ENCODE measurements around the gene DALRD3. TPM values are rescaled to one million over a fixed set of nuclear protein-coding genes. Genes with fewer than 3 reads are reported as not detected.

Gene DALRD3
- total RNA-seq, 1 experiment from 2014 or later = 13.2 TPM

DNA sequence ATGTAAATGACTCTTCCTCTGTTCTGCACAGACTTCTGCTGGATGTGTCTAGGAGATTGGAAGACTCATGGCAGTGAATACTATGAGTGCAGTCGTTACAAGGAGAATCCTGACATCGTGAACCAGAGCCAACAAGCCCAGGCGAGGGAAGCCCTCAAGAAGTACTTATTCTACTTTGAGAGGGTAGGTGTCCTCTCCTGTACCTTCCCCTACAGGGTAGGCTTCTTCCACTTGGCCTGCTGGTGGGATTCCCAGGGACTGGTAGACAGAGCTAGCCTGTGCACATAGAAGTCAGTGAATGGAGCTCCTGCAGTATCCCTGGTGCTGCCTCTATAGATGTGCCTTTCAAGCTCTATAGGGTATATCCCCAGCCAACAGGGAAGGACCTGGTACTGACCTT, 38.9 kb downstream of the DALRD3 start:
- peaks cover 5% of the 10 kb centered on the region for H3K36me3 ChIP-seq (ENCODE audit: insufficient read depth, low read length, poor library complexity, severe bottlenecking)
- no peaks in the 10 kb centered on the region for H3K9me3 ChIP-seq (ENCODE audit: low read depth, low read length, poor library complexity, severe bottlenecking)
- TF ChIP-seq EZH2 (IDR thresholded peaks at IDR 0.05; ENCODE audit: borderline replicate concordance, low read depth, low read length, poor library complexity, severe bottlenecking) = no peak
- TF ChIP-seq, protein P1, sequence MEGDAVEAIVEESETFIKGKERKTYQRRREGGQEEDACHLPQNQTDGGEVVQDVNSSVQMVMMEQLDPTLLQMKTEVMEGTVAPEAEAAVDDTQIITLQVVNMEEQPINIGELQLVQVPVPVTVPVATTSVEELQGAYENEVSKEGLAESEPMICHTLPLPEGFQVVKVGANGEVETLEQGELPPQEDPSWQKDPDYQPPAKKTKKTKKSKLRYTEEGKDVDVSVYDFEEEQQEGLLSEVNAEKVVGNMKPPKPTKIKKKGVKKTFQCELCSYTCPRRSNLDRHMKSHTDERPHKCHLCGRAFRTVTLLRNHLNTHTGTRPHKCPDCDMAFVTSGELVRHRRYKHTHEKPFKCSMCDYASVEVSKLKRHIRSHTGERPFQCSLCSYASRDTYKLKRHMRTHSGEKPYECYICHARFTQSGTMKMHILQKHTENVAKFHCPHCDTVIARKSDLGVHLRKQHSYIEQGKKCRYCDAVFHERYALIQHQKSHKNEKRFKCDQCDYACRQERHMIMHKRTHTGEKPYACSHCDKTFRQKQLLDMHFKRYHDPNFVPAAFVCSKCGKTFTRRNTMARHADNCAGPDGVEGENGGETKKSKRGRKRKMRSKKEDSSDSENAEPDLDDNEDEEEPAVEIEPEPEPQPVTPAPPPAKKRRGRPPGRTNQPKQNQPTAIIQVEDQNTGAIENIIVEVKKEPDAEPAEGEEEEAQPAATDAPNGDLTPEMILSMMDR (conservative IDR thresholded peaks at IDR 0.05; ENCODE audit: low read depth, low read length) = no peak
- no peak overlapping the region for H3K4me3 ChIP-seq (ENCODE audit: low read depth, low read length, poor library complexity, severe bottlenecking)
- H3K4me1 ChIP-seq (ENCODE audit: insufficient read depth, low read length, poor library complexity, severe bottlenecking) = no peaks in the 10 kb centered on the region
- intact Hi-C loops (cut with micrococcal nuclease; ENCODE audit: unreplicated experiment) = no loop called here
- DNase-seq (ENCODE audit: low spot score) = no peak
- ChIA-PET POLR2A (ENCODE audit: low non-redundant PET) (no interaction called here), CTCF (no interaction called here)
- H3K27me3 ChIP-seq (replicated peaks; ENCODE audit: insufficient read depth, low read depth, low read length, poor library complexity) = no peaks in the 10 kb centered on the region
- BruUV-seq (replicated peaks) = no TSS peak
- no peak overlapping the region for H3K27ac ChIP-seq (ENCODE audit: low read depth, low read length, poor library complexity, severe bottlenecking)

DNA sequence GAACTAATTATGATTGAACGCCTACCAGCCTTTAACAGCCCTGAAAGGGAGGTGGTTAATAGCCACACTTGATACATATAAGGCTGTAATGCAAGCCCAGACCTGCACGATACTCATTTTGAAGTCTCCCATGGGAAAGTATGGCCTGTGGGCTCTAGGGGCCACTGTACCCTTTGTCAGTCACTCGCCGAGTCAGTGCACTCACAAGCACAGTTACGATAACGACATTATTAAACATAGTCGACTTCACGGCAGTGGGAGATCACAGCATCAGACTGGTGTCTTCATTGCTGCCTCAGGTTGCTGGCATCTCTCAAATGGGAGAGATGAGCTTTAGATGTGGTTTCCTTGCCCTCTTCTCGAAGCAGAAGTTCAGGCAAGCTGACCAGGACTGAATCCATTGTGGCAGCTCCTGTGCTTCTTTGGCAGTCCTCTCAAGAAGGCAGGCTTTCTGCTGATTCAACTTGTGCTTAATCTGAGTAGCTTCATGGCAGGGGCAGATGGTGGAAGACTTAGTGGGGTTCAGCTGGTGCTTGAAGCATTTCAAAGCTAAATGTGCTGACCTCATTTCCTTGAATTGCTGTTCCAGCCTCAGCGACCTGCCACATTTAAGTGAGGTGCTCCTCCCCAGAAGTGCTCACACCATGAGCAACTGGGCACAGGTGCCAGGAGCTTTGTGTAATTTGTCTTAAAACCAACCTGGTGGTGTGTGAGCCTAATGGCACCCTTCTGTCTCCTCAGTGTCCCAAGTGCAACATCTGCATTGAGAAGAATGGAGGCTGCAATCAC, 44.1 kb downstream of the DALRD3 start:
- no TSS peak for BruUV-seq (replicated peaks)
- no peaks in the 10 kb centered on the region for H3K27me3 ChIP-seq (replicated peaks; ENCODE audit: insufficient read depth, low read depth, low read length, poor library complexity)
- TF ChIP-seq EZH2 (IDR thresholded peaks at IDR 0.05; ENCODE audit: borderline replicate concordance, low read depth, low read length, poor library complexity, severe bottlenecking) = no peak
- TF ChIP-seq, protein P1 (conservative IDR thresholded peaks at IDR 0.05; ENCODE audit: low read depth, low read length) = no peak
- CTCF ChIA-PET = no interaction called here
- no peak for DNase-seq (ENCODE audit: low spot score)
- H3K36me3 ChIP-seq (ENCODE audit: insufficient read depth, low read length, poor library complexity, severe bottlenecking) = peaks cover 11% of the 10 kb centered on the region
- intact Hi-C loops (cut with micrococcal nuclease; ENCODE audit: unreplicated experiment) = no loop called here
- no peaks in the 10 kb centered on the region for H3K9me3 ChIP-seq (ENCODE audit: low read depth, low read length, poor library complexity, severe bottlenecking)
- H3K27ac ChIP-seq (ENCODE audit: low read depth, low read length, poor library complexity, severe bottlenecking) = no peak overlapping the region
- no peak overlapping the region for H3K4me3 ChIP-seq (ENCODE audit: low read depth, low read length, poor library complexity, severe bottlenecking)
- POLR2A ChIA-PET (ENCODE audit: low non-redundant PET) = no interaction called here
- no peaks in the 10 kb centered on the region for H3K4me1 ChIP-seq (ENCODE audit: insufficient read depth, low read length, poor library complexity, severe bottlenecking)

DNA sequence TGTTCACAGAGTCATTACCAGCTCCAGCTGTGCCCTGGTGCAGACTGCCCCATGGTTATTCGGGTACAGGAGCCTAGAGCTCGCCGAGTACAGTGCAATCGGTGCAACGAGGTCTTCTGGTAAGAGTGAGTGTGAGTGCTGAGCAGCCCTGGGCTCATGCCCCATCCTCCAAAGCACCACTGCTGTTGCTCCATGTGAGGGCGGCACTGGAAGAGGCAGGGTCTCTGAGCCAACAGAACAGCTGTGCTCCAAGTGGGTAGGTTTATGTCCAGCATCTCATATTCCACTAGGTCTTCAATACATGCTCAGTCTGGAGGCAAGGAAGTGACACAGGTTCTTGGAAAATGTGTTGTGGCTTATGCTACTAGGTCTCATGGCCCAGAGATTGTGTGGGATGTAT, 47.8 kb downstream of the DALRD3 start:
- Histone ChIP-seq H3K36me3 (ENCODE audit: insufficient read depth, low read length, poor library complexity, severe bottlenecking) (peaks cover 14% of the 10 kb centered on the region), H3K27ac (ENCODE audit: low read depth, low read length, poor library complexity, severe bottlenecking) (no peak overlapping the region), H3K4me3 (ENCODE audit: low read depth, low read length, poor library complexity, severe bottlenecking) (no peak overlapping the region), H3K4me1 (ENCODE audit: insufficient read depth, low read length, poor library complexity, severe bottlenecking) (no peaks in the 10 kb centered on the region), H3K9me3 (ENCODE audit: low read depth, low read length, poor library complexity, severe bottlenecking) (no peaks in the 10 kb centered on the region), H3K27me3 (replicated peaks; ENCODE audit: insufficient read depth, low read depth, low read length, poor library complexity) (no peaks in the 10 kb centered on the region)
- intact Hi-C loops (cut with micrococcal nuclease; ENCODE audit: unreplicated experiment) = no loop called here
- CTCF ChIA-PET = no interaction called here
- TF ChIP-seq, protein P1 (conservative IDR thresholded peaks at IDR 0.05; ENCODE audit: low read depth, low read length) = no peak
- TF ChIP-seq EZH2 (IDR thresholded peaks at IDR 0.05; ENCODE audit: borderline replicate concordance, low read depth, low read length, poor library complexity, severe bottlenecking) = no peak
- no peak for DNase-seq (ENCODE audit: low spot score)
- BruUV-seq (replicated peaks) = no TSS peak
- POLR2A ChIA-PET (ENCODE audit: low non-redundant PET) = no interaction called here

All from A673 (cell line).